ENCODE data around the gene RGCC.

The RGCC gene

GRCh38 chr13:41520016-41520659, 62.8 kb downstream of the RGCC start:
- Histone ChIP-seq H3K4me3 (ENCODE audit: low read depth, low read length) (no peak overlapping the region), H3K9me3 (ENCODE audit: severe bottlenecking) (no peaks in the 10 kb centered on the region), H3K27ac (no peak overlapping the region), H3K36me3 (no peaks in the 10 kb centered on the region), H3K27me3 (ENCODE audit: insufficient read depth, low read depth, severe bottlenecking) (no peaks in the 10 kb centered on the region)
- no peak for TF ChIP-seq CTCF (IDR thresholded peaks at IDR 0.05; ENCODE audit: low read depth, low read length)
- DNase-seq: no peak
